ENCODE data around the gene SNRNP40. TPM values are rescaled to one million over a fixed set of nuclear protein-coding genes. Genes with fewer than 3 reads are reported as not detected.

The SNRNP40 gene
- total RNA-seq = 107 and 110 TPM in 2 replicates

GRCh38 chr1:31296486-31297276 lies at the start of gene SNRNP40, which contains the start of gene ZCCHC17:
Gene SNRNP40 (minus strand): TSS chr1:31296788. CDS start chr1:31296751, 37 bp downstream.
Gene ZCCHC17 (plus strand): TSS chr1:31297032. CDS start chr1:31310099, 13,067 bp downstream.
- intact Hi-C loops (cut with micrococcal nuclease) = loop anchor here (1.0 to 10.0 kb wide), 4 partner anchors 39 to 229 kb away; partner anchors contain the start of gene PUM1

DNA sequence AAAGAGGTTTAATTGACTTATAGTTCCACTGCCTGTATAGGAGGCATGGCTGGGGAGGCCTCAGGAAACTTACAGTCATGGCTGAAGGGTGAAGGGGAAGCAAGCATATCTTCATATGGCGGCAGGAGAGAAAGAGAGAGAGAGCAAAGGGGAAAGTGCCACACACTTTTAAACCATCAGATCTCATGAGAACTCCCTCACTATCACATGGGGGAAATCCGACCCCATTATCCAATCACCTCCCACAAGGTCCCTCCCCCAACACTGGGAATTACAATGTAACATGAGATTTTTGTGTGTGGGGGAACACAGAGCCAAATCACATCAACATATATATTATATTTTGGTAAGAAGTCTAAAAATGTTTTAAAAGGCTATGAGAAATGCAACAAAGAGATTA lies 49.0 kb upstream of the SNRNP40 start:
- intact Hi-C loops (cut with micrococcal nuclease) = no loop called here

DNA sequence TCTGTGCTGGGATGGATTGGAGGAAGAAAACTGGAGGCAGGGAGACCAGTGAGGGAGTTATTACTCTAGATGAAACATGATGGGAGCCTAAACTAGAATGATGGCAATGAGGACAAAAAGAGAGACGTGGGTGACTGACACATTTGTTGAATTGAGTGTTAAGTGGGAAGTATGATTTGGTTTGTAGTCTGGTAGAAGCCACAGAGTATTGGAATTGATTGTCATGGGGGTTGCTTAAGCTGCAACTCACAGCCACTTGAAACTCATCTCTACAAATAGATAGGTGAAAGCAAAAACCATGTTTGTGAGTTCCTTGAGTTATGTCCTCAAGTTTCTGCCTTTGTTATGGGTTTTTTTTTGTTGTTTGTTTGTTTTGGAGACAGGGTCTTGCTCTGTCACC lies 47.9 kb upstream of the SNRNP40 start:
- intact Hi-C loops (cut with micrococcal nuclease) = no loop called here

DNA sequence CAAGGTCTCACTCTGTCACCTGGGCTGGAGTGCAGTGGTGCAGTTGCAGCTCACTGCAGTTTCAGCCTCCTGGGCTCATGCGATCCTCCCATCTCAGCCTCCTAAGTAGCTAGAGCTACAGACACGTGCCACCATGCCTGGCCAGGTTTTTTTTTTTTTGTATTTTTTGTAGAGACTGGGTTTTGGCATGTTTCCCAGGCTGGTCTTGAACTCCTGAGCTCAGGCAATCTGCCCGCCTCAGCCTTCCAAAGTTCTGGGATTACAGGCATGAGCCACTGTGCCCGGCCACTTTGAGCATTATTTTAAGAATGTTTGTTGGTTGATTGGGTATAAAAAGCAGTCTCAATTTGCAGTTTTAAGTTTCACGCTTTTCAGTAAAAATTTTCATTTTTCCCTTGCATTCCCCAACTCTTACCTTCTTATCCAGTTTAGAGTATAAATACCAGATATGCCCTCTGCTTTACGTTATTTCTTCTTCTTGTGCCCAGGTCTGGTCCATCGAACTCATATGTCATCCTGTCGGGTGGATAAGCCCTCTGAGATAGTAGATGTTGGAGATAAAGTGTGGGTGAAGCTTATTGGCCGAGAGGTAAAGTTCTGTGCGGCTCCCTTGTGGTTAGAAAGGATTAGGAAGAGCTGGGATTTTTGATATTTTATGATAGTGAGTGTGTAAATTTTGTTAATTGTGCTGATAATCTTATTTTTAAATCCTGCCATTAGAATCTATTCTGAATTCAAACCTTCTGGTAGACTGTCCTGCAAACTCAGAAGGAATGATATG lies 40.3 kb upstream of the SNRNP40 start:
- intact Hi-C loops (cut with micrococcal nuclease) = no loop called here

- intact Hi-C loops (cut with micrococcal nuclease) = loop anchor here (1.0 kb wide), 1 partner anchor 38 kb away; the partner anchor contains the start of gene ZCCHC17
Observed at GRCh38 chr1:31335007-31335406, 38.4 kb upstream of the SNRNP40 start.

DNA sequence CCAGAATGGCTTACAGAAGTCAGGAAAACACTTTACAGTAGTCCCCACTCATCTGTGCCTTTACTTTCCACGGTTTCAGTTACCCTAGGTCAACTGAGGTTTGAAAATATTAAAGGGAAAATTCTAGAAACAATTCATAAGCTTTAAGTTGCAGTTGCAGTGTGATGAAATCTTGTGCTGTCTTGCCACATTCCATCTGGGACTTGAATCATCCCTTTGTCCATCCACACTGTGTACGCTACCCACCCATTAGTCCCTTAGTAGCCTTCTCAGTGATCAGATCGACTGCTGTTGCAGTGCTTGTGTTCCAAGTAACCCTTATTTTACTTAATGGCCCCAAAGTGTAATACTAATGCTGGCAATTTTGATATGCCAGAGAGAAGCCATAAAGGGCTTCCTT lies 30.8 kb upstream of the SNRNP40 start:
- intact Hi-C loops (cut with micrococcal nuclease) = no loop called here

- intact Hi-C loops (cut with micrococcal nuclease) = no loop called here
Observed at GRCh38 chr1:31326461-31326860, 29.9 kb upstream of the SNRNP40 start.

DNA sequence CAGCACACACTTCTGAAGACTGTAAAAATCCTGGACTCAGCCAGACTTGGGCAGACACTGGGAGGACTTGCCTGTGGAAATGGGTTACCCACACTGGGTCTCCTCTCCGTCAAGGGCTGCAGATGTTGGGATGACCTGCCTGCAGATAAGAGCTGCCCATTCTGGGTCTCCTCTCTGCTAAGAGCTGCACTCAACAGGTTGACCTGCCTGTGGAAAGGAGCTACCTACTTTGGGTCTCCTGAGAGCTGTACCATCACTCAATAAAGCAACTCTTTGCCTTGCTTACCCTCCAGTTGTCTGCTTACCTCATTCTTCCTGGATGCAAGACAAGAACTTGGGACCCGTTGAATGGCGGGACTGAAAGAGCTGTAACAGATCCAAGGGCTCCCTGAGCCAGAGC lies 28.4 kb upstream of the SNRNP40 start:
- intact Hi-C loops (cut with micrococcal nuclease) = no loop called here

DNA sequence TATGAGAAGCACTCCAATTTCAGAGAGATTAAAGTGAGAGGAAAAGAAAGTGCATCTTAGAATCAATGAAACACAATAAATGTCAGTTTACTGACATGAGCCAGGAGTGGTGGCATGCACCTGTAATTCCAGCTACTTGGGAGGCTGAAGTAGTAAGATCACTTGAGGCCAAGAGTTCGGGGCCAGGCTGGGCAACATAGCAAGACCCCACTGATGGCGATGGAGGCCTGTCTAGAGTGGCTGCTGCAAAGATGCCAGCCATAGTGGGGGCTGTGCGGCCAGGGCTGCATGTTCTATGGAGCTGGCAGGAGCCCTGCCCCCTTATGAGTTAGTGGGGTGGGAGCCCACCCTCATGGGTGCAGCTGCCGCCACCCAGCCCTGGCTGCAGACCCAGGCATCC lies 27.5 kb upstream of the SNRNP40 start:
- intact Hi-C loops (cut with micrococcal nuclease) = no loop called here

DNA sequence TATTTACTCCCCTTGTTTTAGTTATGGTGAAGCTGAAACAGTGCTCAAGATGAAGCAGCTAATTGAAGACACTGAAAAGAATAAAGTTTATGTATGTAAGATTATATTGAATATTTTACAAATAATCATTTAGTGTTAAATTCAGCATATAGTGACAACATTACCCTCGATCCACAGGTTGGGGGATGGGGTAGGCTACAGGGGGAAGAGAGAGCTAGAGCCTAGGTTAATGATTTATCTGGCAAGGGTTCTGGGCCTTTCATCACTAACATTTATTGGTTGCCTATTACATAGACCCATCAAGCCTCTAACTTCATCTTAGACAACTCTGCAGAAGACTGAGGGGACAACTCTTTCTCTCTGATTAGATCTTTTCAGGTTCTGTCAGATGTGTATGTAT lies 21.6 kb upstream of the SNRNP40 start:
- intact Hi-C loops (cut with micrococcal nuclease) = no loop called here

GRCh38 chr1:31315902-31316301 lies 19.3 kb upstream of the SNRNP40 start:
- intact Hi-C loops (cut with micrococcal nuclease) = no loop called here

DNA sequence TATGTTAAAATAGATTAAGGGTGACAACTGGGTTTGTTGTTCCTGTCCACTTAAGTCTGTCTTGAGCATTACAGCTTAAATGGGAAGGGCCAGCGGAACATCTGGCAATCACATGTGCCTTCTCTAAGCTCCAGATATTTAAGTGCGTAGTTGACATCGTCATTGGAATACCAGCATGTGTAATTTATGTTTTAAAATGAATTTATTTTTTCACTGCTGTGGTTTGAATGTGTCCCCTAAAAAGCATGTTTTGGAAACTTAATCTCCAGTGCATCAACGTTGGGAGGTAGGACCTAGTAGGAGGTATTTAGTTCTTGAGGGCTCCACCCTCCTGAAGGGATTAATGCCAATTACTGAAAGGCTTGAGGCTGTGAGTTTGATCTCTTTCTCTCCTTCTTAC lies 13.6 kb upstream of the SNRNP40 start:
- intact Hi-C loops (cut with micrococcal nuclease) = no loop called here

GRCh38 chr1:31308036-31308435 lies 11.4 kb upstream of the SNRNP40 start:
- intact Hi-C loops (cut with micrococcal nuclease) = no loop called here

- intact Hi-C loops (cut with micrococcal nuclease) = no loop called here
Observed at GRCh38 chr1:31306278-31306677, 9.7 kb upstream of the SNRNP40 start.

DNA sequence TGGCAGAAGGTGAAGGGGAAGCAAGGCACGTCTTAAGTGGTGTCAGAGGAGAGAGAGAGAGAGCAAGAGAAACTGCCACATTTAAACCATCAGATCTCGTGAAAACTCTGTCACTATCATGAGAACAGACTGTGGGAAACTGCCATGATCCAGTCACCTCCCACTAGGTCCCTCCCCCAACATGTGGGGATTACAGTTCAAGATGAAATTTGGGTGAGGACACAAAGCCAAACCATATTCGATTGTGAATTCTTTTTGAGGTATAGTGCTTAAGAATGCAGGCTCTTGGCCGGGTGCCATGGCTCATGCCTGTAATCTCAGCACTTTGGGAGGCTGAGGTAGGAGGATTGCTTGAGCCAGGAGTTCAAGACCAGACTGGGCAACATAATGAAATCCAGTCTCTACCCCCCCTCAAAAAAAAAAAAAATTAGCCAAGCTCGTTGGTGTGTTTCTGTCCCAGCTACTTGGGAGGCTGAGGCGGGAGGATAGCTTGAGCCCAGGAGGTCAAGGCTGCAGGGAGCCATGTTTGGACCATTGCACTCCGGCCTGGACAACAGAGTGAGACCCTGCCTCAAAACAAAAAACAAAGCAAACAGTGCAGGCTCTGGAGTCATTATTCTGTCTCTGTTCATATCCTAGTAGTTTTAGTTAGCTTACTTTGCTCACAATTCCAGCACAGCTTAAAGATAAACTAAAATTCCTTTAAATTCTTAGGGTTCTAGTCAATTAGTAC lies 6.3 kb upstream of the SNRNP40 start:
- intact Hi-C loops (cut with micrococcal nuclease) = no loop called here

DNA sequence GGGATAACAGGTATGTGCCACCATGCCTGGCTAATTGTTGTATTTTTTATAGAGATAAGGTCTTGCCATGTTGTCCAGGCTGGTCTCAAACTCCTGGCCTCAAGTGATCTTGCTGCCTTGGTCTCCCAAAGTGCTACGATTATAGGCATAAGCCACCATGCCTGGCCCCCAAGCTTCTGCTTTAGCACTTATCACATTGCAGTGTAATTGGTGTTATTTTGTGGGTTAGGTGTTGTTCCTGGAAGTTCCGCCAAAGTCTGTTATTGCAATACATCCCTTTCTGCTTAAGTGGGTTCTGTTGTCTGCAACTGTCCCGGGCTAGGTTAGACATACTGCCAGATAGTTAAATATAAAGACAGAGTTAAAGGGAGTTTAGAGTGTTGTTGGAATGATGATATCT lies 3.6 kb upstream of the SNRNP40 start:
- intact Hi-C loops (cut with micrococcal nuclease) = no loop called here

DNA sequence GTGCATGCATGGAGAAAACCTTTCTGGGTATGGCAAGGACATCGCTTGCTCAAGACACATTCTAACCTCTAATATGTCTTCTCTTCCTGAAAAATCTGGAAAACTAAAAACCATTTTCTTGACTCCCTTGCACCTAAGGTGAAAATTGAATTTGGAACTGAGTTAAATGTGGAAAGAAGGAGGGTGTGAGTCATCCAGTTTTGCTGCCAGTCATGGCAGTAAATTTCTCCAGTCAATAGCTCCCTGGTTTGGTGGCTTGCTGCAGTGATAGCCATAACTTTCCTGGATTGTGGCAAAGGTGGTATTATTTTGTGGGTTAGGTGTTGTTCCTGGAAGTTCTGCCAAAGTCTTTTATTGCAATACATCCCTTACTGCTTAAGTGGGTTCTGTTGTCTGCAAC lies 2.8 kb upstream of the SNRNP40 start:
- intact Hi-C loops (cut with micrococcal nuclease) = loop anchor here (5.0 to 10.0 kb wide), 2 partner anchors 135 to 232 kb away; partner anchors contain the start of gene PUM1

- intact Hi-C loops (cut with micrococcal nuclease) = loop anchor here (1.0 to 10.0 kb wide), 3 partner anchors 38 to 230 kb away; partner anchors contain the start of gene PUM1
Observed at GRCh38 chr1:31297277-31298247, 974 bp upstream of the SNRNP40 start.

DNA sequence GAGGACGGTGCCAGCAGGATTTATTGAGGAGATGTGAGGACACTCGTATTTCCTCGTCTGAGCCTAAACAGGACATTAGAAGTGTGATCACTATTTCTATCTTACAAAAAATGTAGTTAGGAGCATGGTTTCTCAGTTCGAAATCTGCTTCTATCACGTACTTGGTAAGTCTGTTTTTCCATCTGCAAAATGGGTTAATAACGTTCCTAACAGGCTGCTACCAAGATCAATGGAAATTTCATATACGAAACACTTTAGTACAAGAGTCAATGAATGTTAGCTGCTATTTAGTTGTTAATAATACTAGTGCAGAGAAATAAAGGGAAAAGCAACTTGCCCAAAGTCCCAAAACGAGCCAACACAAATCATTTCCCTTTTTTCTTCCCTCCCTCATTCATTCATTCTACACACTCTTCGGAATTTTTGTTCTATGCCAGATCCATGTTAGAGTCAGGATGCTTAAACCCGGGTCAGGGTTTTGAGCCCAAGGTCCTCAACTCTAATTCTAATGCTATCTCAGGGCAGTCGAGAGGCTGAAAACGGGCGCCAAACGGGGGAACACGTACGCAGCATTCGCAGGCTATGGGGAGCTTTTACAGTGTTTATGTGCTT lies 608 bp downstream of the SNRNP40 start:
- intact Hi-C loops (cut with micrococcal nuclease) = loop anchor here (1.0 to 10.0 kb wide), 3 partner anchors 131 to 229 kb away; partner anchors contain the start of gene PUM1

GRCh38 chr1:31289021-31289420 lies 7.6 kb downstream of the SNRNP40 start:
- intact Hi-C loops (cut with micrococcal nuclease) = no loop called here
